H9 (cell line): Measurements from ENCODE around the gene ZNF790. TPM values are rescaled to one million over a fixed set of nuclear protein-coding genes. Genes with fewer than 3 reads are reported as not detected.

Source experiments
- DNase-seq: peaks from one replicate; pipeline ENCODE4 v3.0.0-alpha.2; 2017
- H2AFZ ChIP-seq: one replicate; pipeline ENCODE4 v1.6.1; 2013; ENCODE audit warnings: mild to moderate bottlenecking, low read length, control low read depth, moderate library complexity
- H2AK5ac ChIP-seq: 2 replicates; pipeline ENCODE4 v1.6.1; 2013; ENCODE audit warnings: low read length, control low read depth, mixed read lengths; ENCODE audit not compliant: insufficient read length
- H2BK120ac ChIP-seq: one replicate; pipeline ENCODE4 v1.6.1; 2013; ENCODE audit warnings: low read depth, mild to moderate bottlenecking, low read length, control low read depth, inconsistent platforms; ENCODE audit not compliant: poor library complexity, severe bottlenecking
- H2BK12ac ChIP-seq: 2 replicates; pipeline ENCODE4 v1.6.1; 2013; ENCODE audit warnings: low read length, control low read depth, mixed read lengths, low read depth; ENCODE audit not compliant: insufficient read length
- H2BK15ac ChIP-seq: 2 replicates; pipeline ENCODE4 v1.6.1; 2013; ENCODE audit warnings: low read depth, low read length, control low read depth
- H2BK20ac ChIP-seq: one replicate; pipeline ENCODE4 v1.6.1; 2013; ENCODE audit warnings: low read depth, mild to moderate bottlenecking, low read length, control low read depth, inconsistent platforms; ENCODE audit not compliant: poor library complexity, severe bottlenecking
- H2BK5ac ChIP-seq: 2 replicates; pipeline ENCODE4 v1.6.1; 2013; ENCODE audit warnings: low read length, control low read depth, mixed read lengths; ENCODE audit not compliant: insufficient read length
- H3K14ac ChIP-seq: 2 replicates; pipeline ENCODE4 v1.6.1; 2013; ENCODE audit warnings: low read length, control low read depth; ENCODE audit not compliant: insufficient read depth
- H3K18ac ChIP-seq: 2 replicates; pipeline ENCODE4 v1.6.1; 2013; ENCODE audit warnings: low read depth, mild to moderate bottlenecking, mixed read lengths, low read length, control low read depth; ENCODE audit not compliant: insufficient read length
- H3K23ac ChIP-seq: 2 replicates; pipeline ENCODE4 v1.6.1; 2013; ENCODE audit warnings: low read length, control low read depth, mixed read lengths, low read depth; ENCODE audit not compliant: insufficient read length
- H3K23me2 ChIP-seq: 2 replicates; pipeline ENCODE4 v1.6.1; 2013; ENCODE audit warnings: low read depth, mild to moderate bottlenecking, mixed read lengths, low read length, control low read depth; ENCODE audit not compliant: insufficient read length, poor library complexity, severe bottlenecking
- H3K27ac ChIP-seq: 2 replicates; pipeline ENCODE4 v1.5.1; 2013; ENCODE audit warnings: low read length, control low read depth, mixed read lengths, low read depth; ENCODE audit not compliant: insufficient read length
- H3K27me3 ChIP-seq: 2 replicates; pipeline ENCODE4 v1.6.1; 2013; ENCODE audit warnings: low read length, control low read depth, inconsistent platforms; ENCODE audit not compliant: insufficient read depth
- H3K4ac ChIP-seq: 2 replicates; pipeline ENCODE4 v1.6.1; 2013; ENCODE audit warnings: low read depth, mild to moderate bottlenecking, control low read depth, inconsistent platforms, low read length, moderate library complexity
- H3K4me1 ChIP-seq: 2 replicates; pipeline ENCODE4 v1.6.1; 2013; ENCODE audit warnings: low read length, control low read depth, inconsistent platforms; ENCODE audit not compliant: insufficient read depth
- H3K4me2 ChIP-seq: 2 replicates; pipeline ENCODE4 v1.6.1; 2013; ENCODE audit warnings: low read length, control low read depth, mixed read lengths; ENCODE audit not compliant: insufficient read length, insufficient read depth
- H3K56ac ChIP-seq: 2 replicates; pipeline ENCODE4 v1.6.1; 2013; ENCODE audit warnings: low read depth, mild to moderate bottlenecking, mixed read lengths, low read length, control low read depth; ENCODE audit not compliant: insufficient read length
- H3K79me1 ChIP-seq: 2 replicates; pipeline ENCODE4 v1.6.1; 2013; ENCODE audit warnings: low read depth, mild to moderate bottlenecking, moderate library complexity, low read length, control low read depth, inconsistent platforms; ENCODE audit not compliant: insufficient read depth, poor library complexity, severe bottlenecking
- H3K79me2 ChIP-seq: 2 replicates; pipeline ENCODE4 v1.6.1; 2013; ENCODE audit warnings: low read length, control low read depth, inconsistent platforms; ENCODE audit not compliant: insufficient read depth
- H3K9ac ChIP-seq: 2 replicates; pipeline ENCODE4 v1.6.1; 2013; ENCODE audit warnings: low read length, control low read depth, mixed read lengths; ENCODE audit not compliant: insufficient read length; ENCODE audit errors: extremely low read depth
- H3K9me3 ChIP-seq: one replicate; pipeline ENCODE4 v1.6.1; 2013; ENCODE audit warnings: low read depth, low read length, inconsistent platforms; ENCODE audit not compliant: control insufficient read depth
- H3T11ph ChIP-seq: one replicate; pipeline ENCODE4 v1.6.1; 2013; ENCODE audit warnings: mild to moderate bottlenecking, low read length, control low read depth, inconsistent platforms
- H4K20me1 ChIP-seq: one replicate; pipeline ENCODE4 v1.6.1; 2013; ENCODE audit not compliant: control insufficient read depth, insufficient read length, insufficient read depth
- H4K5ac ChIP-seq: 2 replicates; pipeline ENCODE4 v1.6.1; 2013; ENCODE audit warnings: low read depth, mild to moderate bottlenecking, mixed read lengths, low read length, control low read depth; ENCODE audit not compliant: insufficient read length
- H4K8ac ChIP-seq: replicated peaks from 2 replicates; pipeline ENCODE4 v1.6.1; 2013; ENCODE audit warnings: low read length, control low read depth, mixed read lengths, low read depth; ENCODE audit not compliant: insufficient read length
- H4K91ac ChIP-seq: 2 replicates; pipeline ENCODE4 v1.6.1; 2013; ENCODE audit warnings: low read depth, mild to moderate bottlenecking, moderate library complexity, mixed read lengths, low read length, control low read depth; ENCODE audit not compliant: insufficient read length
- H3K27ac Mint-ChIP-seq, 3 experiments: 2 replicates in 2 of 3; 3 replicates in 1 of 3; pipeline ENCODE4 v1.8.0; 2020 to 2021; ENCODE audit warnings: mixed read lengths in 3 of 3, mild to moderate bottlenecking in 1 of 3, moderate library complexity in 1 of 3
- H3K27me3 Mint-ChIP-seq: 2 replicates; pipeline ENCODE4 v1.8.0; 2021; ENCODE audit warnings: low read depth, mild to moderate bottlenecking, moderate library complexity, mixed read lengths
- H3K36me3 Mint-ChIP-seq, 3 experiments: 2 replicates in 2 of 3; 3 replicates in 1 of 3; pipeline ENCODE4 v1.8.0; 2020 to 2021; ENCODE audit warnings: low read depth in 3 of 3, mixed read lengths in 3 of 3; ENCODE audit not compliant: insufficient read depth in 1 of 3
- H3K4me1 Mint-ChIP-seq, 2 experiments: 2 replicates each; pipeline ENCODE4 v1.8.0; 2020; ENCODE audit warnings: mixed read lengths in 2 of 2
- H3K4me3 Mint-ChIP-seq, 2 experiments: 2 replicates in 1 of 2; 3 replicates in 1 of 2; pipeline ENCODE4 v1.8.0; 2020 to 2021; ENCODE audit warnings: mild to moderate bottlenecking in 2 of 2, mixed read lengths in 2 of 2, moderate library complexity in 1 of 2
- H3K9me3 Mint-ChIP-seq, 2 experiments: 2 replicates in 1 of 2; 3 replicates in 1 of 2; pipeline ENCODE4 v1.8.0; 2020; ENCODE audit warnings: mild to moderate bottlenecking in 2 of 2, mixed read lengths in 2 of 2, moderate library complexity in 1 of 2
- CTCF ChIP-seq: fragments of 200-600 bp; sonication (generic); conservative IDR thresholded peaks from 3 replicates; pipeline ENCODE4 v1.8.0; 2021; ENCODE audit warnings: antibody characterized with exemption, mild to moderate bottlenecking
- WGBS: extraction: QIAGEN DNeasy Blood & Tissue Kit; methylation state at CpG from one replicate; pipeline ENCODE4 v1.1.7; 2013; ENCODE audit warnings: missing lambda C conversion rate, low lambda C conversion rate, mixed read lengths; ENCODE audit not compliant: insufficient read length; ENCODE audit errors: extremely low coverage; 5-methylcytosine and 5-hydroxymethylcytosine counted together
- total RNA-seq: library from RNA; stranded (reverse); gene quantifications from 2 replicates; pipeline ENCODE4 v1.2.1, GENCODE V29; 2021

The ZNF790 gene
- total RNA-seq, 1 experiment from 2014 or later = 8.2 TPM

DNA sequence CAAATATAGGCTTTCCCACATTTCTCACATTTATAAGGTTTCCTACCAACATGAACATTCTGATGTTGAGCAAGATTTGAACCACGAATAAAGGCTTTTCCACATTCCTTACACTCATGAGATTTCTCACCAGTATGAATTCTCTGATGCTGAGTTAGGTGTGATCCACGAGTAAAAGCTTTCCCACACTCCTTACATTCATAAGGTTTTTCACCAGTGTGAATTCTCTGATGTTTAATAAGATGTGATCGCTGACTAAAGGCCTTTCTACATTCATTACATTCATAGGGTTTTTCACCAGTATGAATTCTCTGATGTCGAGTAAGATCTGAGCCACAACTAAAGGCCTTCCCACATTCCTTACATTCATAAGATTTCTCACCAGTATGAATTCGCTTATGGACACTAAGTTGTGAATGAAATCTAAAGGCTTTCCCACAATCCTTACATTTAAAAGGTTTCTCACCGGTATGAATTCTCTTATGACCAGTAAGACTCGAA, 19.0 kb downstream of the ZNF790 start:
- WGBS = no CpG with 5 or more reads among the region's 7 CpGs
- Mint-ChIP-seq H3K27ac (no peak overlapping the region), H3K4me3 (no peak overlapping the region), H3K4me1 (no peaks in the 10 kb centered on the region), H3K36me3 (peaks cover 66 to 93% (median 92%) of the 10 kb centered on the region in 3 experiments), H3K27me3 (peaks cover 3% of the 10 kb centered on the region; the same call in 1 of the 2 replicates), H3K9me3 (peaks cover 92 to 93% of the 10 kb centered on the region in 2 experiments)
- Histone ChIP-seq H4K5ac (no peak overlapping the region), H3K23me2 (no peaks in the 10 kb centered on the region), H3T11ph (no peak overlapping the region), H3K27me3 (no peaks in the 10 kb centered on the region), H2AK5ac (no peak overlapping the region), H2BK12ac (no peak overlapping the region), H3K56ac (no peak overlapping the region), H3K14ac (no peak overlapping the region), H4K91ac (no peak overlapping the region), H3K4ac (no peak overlapping the region), H3K9ac (no peak overlapping the region), H2AFZ (no peak overlapping the region), H2BK5ac (no peak overlapping the region), H3K79me2 (no peaks in the 10 kb centered on the region), H4K20me1 (no peaks in the 10 kb centered on the region), H3K9me3 (peaks cover 75% of the 10 kb centered on the region), H3K79me1 (no peaks in the 10 kb centered on the region), H3K23ac (no peak overlapping the region), H3K4me1 (no peaks in the 10 kb centered on the region), H2BK20ac (no peak overlapping the region), H3K27ac (no peak overlapping the region), H4K8ac (no peak overlapping the region), H2BK15ac (no peak overlapping the region), H3K4me2 (no peak overlapping the region), H2BK120ac (no peak overlapping the region), H3K18ac (no peak overlapping the region)
- no peak for DNase-seq
- TF ChIP-seq CTCF = no peak
